HepG2 (cell line): ENCODE measurements around the gene NOS1AP. TPM values are rescaled to one million over a fixed set of nuclear protein-coding genes. Genes with fewer than 3 reads are reported as not detected.

Source experiments
- ATAC-seq: fragments of 200-7000 bp; cut with Tn5 transposase; 3 replicates; pipeline ENCODE4 v1.9.1; 2020; ENCODE audit warnings: mild to moderate bottlenecking, moderate library complexity
- BruUV-seq: library from RNA; stranded (reverse); fragments of 400-500 nt; replicated peaks from 2 replicates; lab custom pipeline; 2021; lab: Mats Ljungman, UMichigan
- CTCF ChIA-PET: fragments of 300-600 bp; formaldehyde crosslinking; extraction: SDS; loops from one replicate; lab custom pipeline; 2021; ENCODE audit warnings: low total read pairs, inconsistent platforms, low intra/inter-chr PET ratio; lab: Yijun Ruan, JAX
- POLR2A ChIA-PET: fragments of 350-600 bp; sonication (Branson Sonifier 250); formaldehyde crosslinking; loops from one replicate; lab custom pipeline; 2020; ENCODE audit warnings: antibody characterized with exemption, inconsistent platforms; lab: Yijun Ruan, JAX
- DNase-seq: peaks from one replicate; pipeline ENCODE4 v3.0.0-alpha.2; 2015; ENCODE audit warnings: low spot score
- FAIRE-seq: peaks from 3 replicates; lab custom pipeline; 2011; peaks lifted over from hg19 to GRCh38; lab: Jason Lieb, UNC
- H2AFZ ChIP-seq: one replicate; pipeline ENCODE4 v1.6.1; 2011; ENCODE audit warnings: low read length, inconsistent platforms
- H3K27ac ChIP-seq: fragments of 300-600 bp; 3 replicates; pipeline ENCODE4 v1.8.0; 2011; ENCODE audit warnings: mixed run types, mild to moderate bottlenecking, mixed read lengths, low read length, inconsistent platforms; ENCODE audit not compliant: insufficient read depth; ENCODE audit errors: extremely low read length
- H3K27me3 ChIP-seq, 2 experiments: fragments of 200-600 bp in 1 of 2; 2 replicates in 1 of 2; 3 replicates in 1 of 2; pipeline versions ENCODE4 v1.6.0 to v1.8.0; 2011; ENCODE audit warnings: low read length in 2 of 2, mild to moderate bottlenecking in 2 of 2, moderate library complexity in 2 of 2, inconsistent platforms in 1 of 2; ENCODE audit not compliant: insufficient read depth in 2 of 2, control insufficient read depth in 1 of 2
- H3K36me3 ChIP-seq, 2 experiments: fragments of 200-600 bp in 1 of 2; replicated peaks in 1 of 2; 2 replicates in 1 of 2; 3 replicates in 1 of 2; pipeline versions ENCODE4 v1.5.1 to v1.8.0; 2011; ENCODE audit warnings: low read length in 2 of 2, inconsistent platforms in 1 of 2; ENCODE audit not compliant: insufficient read depth in 2 of 2, control insufficient read depth in 1 of 2
- H3K4me1 ChIP-seq: 2 replicates; pipeline ENCODE4 v1.5.1; 2012; ENCODE audit warnings: low read length, inconsistent platforms; ENCODE audit not compliant: insufficient read depth
- H3K4me2 ChIP-seq: 2 replicates; pipeline ENCODE4 v1.6.0; 2011; ENCODE audit warnings: low read depth, low read length, inconsistent platforms
- H3K4me3 ChIP-seq, 3 experiments: fragments of 200-600 bp in 1 of 3; sonication (generic), shearing (Covaris generic) in 1 of 3; replicated peaks in 1 of 3; 2 replicates each; pipeline ENCODE4 v1.5.1; 2011 to 2016; ENCODE audit warnings: low read length in 3 of 3, inconsistent platforms in 2 of 3, low read depth in 2 of 3, mild to moderate bottlenecking in 2 of 3, control low read depth in 1 of 3, mixed read lengths in 1 of 3; ENCODE audit not compliant: insufficient read depth in 1 of 3
- H3K79me2 ChIP-seq: one replicate; pipeline ENCODE4 v1.6.1; 2011; ENCODE audit warnings: low read length, inconsistent platforms; ENCODE audit not compliant: insufficient read depth
- H3K9ac ChIP-seq: 2 replicates; pipeline ENCODE4 v1.6.0; 2011; ENCODE audit warnings: mild to moderate bottlenecking, low read depth, low read length, inconsistent platforms; ENCODE audit not compliant: insufficient read depth
- H3K9me3 ChIP-seq: 2 replicates; pipeline ENCODE4 v1.5.1; 2012; ENCODE audit warnings: mild to moderate bottlenecking, low read length
- H4K20me1 ChIP-seq: 2 replicates; pipeline ENCODE4 v1.6.0; 2011; ENCODE audit warnings: inconsistent platforms, mild to moderate bottlenecking, low read length, moderate library complexity; ENCODE audit not compliant: insufficient read depth
- MEIS1 ChIP-seq: sonication (generic); formaldehyde crosslinking; IDR thresholded peaks from 2 replicates; pipeline ENCODE4 v1.9.0; 2021; ENCODE audit warnings: mild to moderate bottlenecking, missing genetic modification reagents, moderate library complexity, borderline replicate concordance
- MLXIP ChIP-seq: sonication (generic); formaldehyde crosslinking; IDR thresholded peaks from 2 replicates; pipeline ENCODE4 v1.9.0; 2021; ENCODE audit warnings: missing genetic modification reagents, borderline replicate concordance
- NFATC3 ChIP-seq: sonication (generic); formaldehyde crosslinking; IDR thresholded peaks from 2 replicates; pipeline ENCODE4 v1.5.1; 2020; ENCODE audit warnings: mild to moderate bottlenecking, missing genetic modification reagents
- ZBTB10 ChIP-seq: sonication (generic); formaldehyde crosslinking; IDR thresholded peaks from 2 replicates; pipeline ENCODE4 v1.4.0; 2020; ENCODE audit warnings: missing genetic modification reagents, borderline replicate concordance
- ZFP36 ChIP-seq: fragments of 150-350 bp; IDR thresholded peaks from 2 replicates; pipeline ENCODE4 v1.6.1; 2018; ENCODE audit warnings: borderline replicate concordance, low read length, low read depth; ENCODE audit not compliant: partially characterized antibody
- ZNF160 ChIP-seq: sonication (generic); formaldehyde crosslinking; IDR thresholded peaks from 2 replicates; pipeline ENCODE4 v1.8.0; 2022; ENCODE audit warnings: mild to moderate bottlenecking, inconsistent platforms, missing genetic modification reagents
- ZNF503 ChIP-seq: sonication (generic); formaldehyde crosslinking; IDR thresholded peaks from 2 replicates; pipeline ENCODE4 v1.4.0; 2020; ENCODE audit warnings: missing genetic modification reagents
- ZNF512B ChIP-seq: sonication (generic); formaldehyde crosslinking; IDR thresholded peaks from 2 replicates; pipeline ENCODE4 v1.5.1; 2020; ENCODE audit warnings: missing genetic modification reagents, mild to moderate bottlenecking, borderline replicate concordance
- WGBS: methylation state at CpG from one replicate; pipeline ENCODE4 v1.1.6; 2017; ENCODE audit warnings: low lambda C conversion rate; 5-methylcytosine and 5-hydroxymethylcytosine counted together
- in situ Hi-C: cut with HindIII; loops from 2 replicates; pipeline ENCODE4 v1.10.0; 2017; ENCODE audit warnings: low pct_unique_long_range_greater_than_20kb; ENCODE audit not compliant: extremely low pct_ligation_motif_present
- intact Hi-C: fragments of 100-400 bp; cut with micrococcal nuclease; formaldehyde crosslinking; loops from one replicate; pipeline ENCODE4 v1.10.0; 2022; ENCODE audit not compliant: unreplicated experiment
- polyA plus RNA-seq, 8 experiments: library from polyadenylated mRNA; depleted of rRNA in 3 of 8; stranded (reverse) in 7 of 8; unstranded in 1 of 8; fragments of >200 nt; fragmentation: Illumina TruSeq in 4 of 8; extraction: Trizol in 4 of 8; gene quantifications; 2 replicates each; pipeline versions ENCODE4 v1.2.1 to v1.2.3, GENCODE V29; 2011 to 2016; ENCODE audit warnings: low read depth in 4 of 8, missing spikeins in 1 of 8, mixed read lengths in 1 of 8; ENCODE audit not compliant: insufficient read depth in 1 of 8
- total RNA-seq, 5 experiments: library from RNA; depleted of rRNA; stranded (reverse); fragments of >200 nt; fragmentation: Illumina TruSeq; extraction: Trizol; gene quantifications; 2 replicates each; pipeline ENCODE4 v1.2.3, GENCODE V29; 2016; ENCODE audit warnings: low read depth in 1 of 5
- TF ChIP-seq, protein P1 (sequence below): sonication (generic); formaldehyde crosslinking; IDR thresholded peaks from 2 replicates; pipeline ENCODE4 v1.8.0; 2022; ENCODE audit warnings: low read depth, missing genetic modification reagents

Gene NOS1AP
- total and polyA plus RNA-seq, 2 of the 13 experiments (the other 11 are each of a cell fraction or from before 2014, with no cell fraction given) = 2.0 to 3.3 TPM

DNA sequence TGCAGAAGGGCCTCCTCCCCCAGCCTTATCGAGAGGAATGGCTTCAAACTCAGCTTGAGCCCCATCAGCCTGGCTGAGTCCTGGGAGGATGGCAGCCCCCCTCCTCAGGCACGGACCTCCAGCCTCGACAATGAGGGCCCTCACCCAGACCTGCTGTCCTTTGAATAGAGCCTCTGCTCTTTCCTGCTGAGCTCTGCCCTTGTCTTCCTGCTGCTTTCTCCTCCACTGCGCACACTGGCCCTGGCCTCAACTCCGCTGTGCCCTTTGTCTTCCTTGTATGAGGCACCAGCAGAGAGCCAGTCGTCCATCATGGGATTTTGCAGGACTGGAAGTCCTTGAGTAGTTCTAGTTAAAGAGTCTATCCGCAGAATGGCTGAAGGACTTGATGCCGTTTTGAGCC, 314.0 kb downstream of the NOS1AP start (continued):
- no peak for TF ChIP-seq ZBTB10 (CRISPR knock-in tag)
- no peak for TF ChIP-seq MLXIP
- TF ChIP-seq ZNF503 (CRISPR knock-in tag) = no peak

DNA sequence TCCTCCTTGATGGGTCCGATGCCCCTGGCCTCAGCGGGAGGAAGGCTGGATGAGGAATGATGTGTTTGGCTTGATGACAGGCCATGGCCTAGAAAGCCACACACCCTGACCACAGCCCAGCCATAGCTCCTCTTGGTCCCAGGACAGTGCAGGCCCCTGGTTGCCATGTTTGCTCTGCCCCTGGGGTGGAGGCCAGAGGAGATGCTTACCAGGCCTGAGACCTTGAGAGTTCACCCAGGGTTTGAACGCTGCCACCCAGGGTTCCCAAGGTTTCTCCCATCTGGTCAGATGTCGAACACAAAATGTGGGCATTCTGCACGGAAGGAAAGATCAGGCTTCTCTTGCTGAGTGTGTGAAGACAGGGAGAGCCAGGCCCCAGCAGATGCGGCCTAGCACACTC, 314.6 kb downstream of the NOS1AP start:
- ATAC-seq (no peak), DNase-seq (no peak), FAIRE-seq (no peak)
- Histone ChIP-seq H3K27me3 (no peaks in the 10 kb centered on the region), H3K27ac (no peak overlapping the region), H3K9ac (no peak overlapping the region), H4K20me1 (no peaks in the 10 kb centered on the region), H3K36me3 (peaks cover 4 to 7% of the 10 kb centered on the region in 2 experiments; a peak in 4 of 5 replicates), H3K4me1 (peaks cover 7% of the 10 kb centered on the region), H3K9me3 (no peaks in the 10 kb centered on the region), H3K4me3 (no peak overlapping the region), H2AFZ (no peak overlapping the region), H3K79me2 (no peaks in the 10 kb centered on the region), H3K4me2 (no peak overlapping the region)
- in situ Hi-C loops (no loop called here), intact Hi-C loops (no loop called here)
- no TSS peak for BruUV-seq
- 100% methylated on average over 4 of the region's 6 CpGs for WGBS
- TF ChIP-seq, protein P1, sequence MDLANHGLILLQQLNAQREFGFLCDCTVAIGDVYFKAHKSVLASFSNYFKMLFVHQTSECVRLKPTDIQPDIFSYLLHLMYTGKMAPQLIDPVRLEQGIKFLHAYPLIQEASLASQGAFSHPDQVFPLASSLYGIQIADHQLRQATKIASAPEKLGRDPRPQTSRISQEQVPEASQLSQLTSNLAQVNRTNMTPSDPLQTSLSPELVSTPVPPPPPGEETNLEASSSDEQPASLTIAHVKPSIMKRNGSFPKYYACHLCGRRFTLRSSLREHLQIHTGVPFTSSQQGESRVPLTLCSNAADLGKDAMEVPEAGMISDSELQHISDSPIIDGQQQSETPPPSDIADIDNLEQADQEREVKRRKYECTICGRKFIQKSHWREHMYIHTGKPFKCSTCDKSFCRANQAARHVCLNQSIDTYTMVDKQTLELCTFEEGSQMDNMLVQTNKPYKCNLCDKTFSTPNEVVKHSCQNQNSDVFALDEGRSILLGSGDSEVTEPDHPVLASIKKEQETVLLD = no peak
- TF ChIP-seq ZNF160 (CRISPR knock-in tag) = no peak
- TF ChIP-seq NFATC3 (CRISPR knock-in tag) = no peak
- no peak for TF ChIP-seq ZNF512B (CRISPR knock-in tag)
- TF ChIP-seq ZFP36 = no peak
- no peak for TF ChIP-seq MEIS1 (CRISPR knock-in tag)
- POLR2A ChIA-PET = no interaction called here
- CTCF ChIA-PET = no interaction called here
